GM12891 (cell line): ENCODE measurements around the gene TMEM59.

Source experiments
- POLR2A ChIP-seq: IDR thresholded peaks from 2 replicates; pipeline ENCODE4 v1.6.1; 2011; ENCODE audit warnings: low read depth, low read length, control low read depth
- POLR2AphosphoS5 ChIP-seq: IDR thresholded peaks from 2 replicates; pipeline ENCODE4 v1.6.1; 2011; ENCODE audit warnings: low read depth, low read length, control low read depth
- POU2F2 ChIP-seq: IDR thresholded peaks from 2 replicates; pipeline ENCODE4 v1.6.1; 2011; ENCODE audit warnings: low read depth, mild to moderate bottlenecking, control low read depth, low read length, moderate library complexity

DNA sequence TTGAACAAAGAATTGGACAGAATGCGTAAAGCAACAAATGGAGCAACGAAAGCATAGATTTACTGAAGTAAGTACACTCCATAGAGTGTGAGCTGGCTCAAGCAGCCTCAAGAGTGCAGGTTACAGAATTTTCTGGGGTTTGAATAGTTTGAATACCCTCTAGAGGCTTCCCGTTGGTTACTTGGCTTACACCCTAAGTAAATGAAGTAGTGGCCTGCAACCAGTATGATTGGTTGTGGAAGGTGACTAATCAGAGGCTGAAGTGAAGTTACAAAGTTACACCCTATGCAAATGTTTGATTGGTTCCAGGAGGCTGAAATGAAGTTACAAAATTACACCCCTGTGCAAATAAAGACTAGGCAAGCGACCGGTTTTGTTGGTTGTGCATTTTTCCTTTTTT lies 11.3 kb upstream of the TMEM59 start:
- TF ChIP-seq POU2F2 (no peak), POLR2AphosphoS5 (no peak), POLR2A (no peak)
